Measurements from ENCODE around the gene ALG13.
"Not testable (repeated sequence)": the region's sequence is repeated elsewhere in the genome, so short reads cannot be mapped to it uniquely, and the experiment has no call there.

The ALG13 gene

DNA sequence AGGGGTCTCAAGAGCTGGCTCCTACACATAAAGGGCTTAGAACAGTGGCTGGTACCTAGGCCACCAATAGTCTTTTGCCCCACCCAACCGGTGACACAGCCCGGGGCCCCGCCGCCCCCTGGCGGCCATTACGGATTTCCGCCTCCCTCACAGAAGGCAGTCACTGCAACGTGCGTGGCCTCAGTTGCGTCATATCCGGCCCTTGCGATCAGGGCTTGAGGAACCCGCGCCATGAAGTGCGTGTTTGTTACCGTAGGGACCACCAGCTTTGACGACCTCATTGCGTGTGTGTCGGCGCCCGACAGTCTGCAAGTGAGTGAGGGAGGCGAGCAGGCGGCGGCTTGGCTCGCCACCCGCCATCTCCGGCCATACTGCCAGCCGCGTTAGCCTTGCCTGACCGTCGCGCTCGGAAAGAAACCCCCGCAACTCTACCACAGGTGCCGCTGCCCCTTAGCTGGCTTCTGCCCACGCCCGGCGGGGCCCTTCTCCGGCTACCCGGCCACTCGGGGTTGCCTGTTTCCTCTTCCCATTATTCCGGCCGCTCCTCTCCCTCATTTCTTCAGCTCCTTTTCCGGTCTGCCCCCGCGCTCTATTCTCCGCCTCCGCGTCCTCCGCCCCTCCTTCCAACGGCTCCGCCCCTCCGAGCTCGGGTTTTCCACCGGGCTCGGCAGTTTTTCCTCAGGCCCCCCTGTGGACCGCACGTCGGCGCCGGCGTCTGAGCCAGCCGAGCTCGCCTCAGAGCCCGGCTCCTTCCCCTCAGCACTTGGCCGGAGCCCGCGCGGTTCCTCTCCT is at the start of gene ALG13:
TSS of gene ALG13 (plus strand) at position 183 of the 792 bp plus-strand sequence. CDS start at position 232, 49 bp downstream.
- peak within 1 kb of the TSS; percentile 99 for H3K9ac ChIP-seq
- no peaks in the 10 kb centered on the region for H3K36me3 ChIP-seq (ENCODE audit: insufficient read depth)
- H3K79me2 ChIP-seq (ENCODE audit: insufficient read depth, low read depth), result peaks cover 9% of the 10 kb centered on the region; the same call in 1 of the 2 replicates
- H3K4me2 ChIP-seq, result peak within 1 kb of the TSS; percentile 55
- peak within 1 kb of the TSS; percentile 96 for H3K27ac ChIP-seq
- no peaks in the 10 kb centered on the region for H3K27me3 ChIP-seq (ENCODE audit: insufficient read depth, low read depth)
- TF ChIP-seq, protein P1, sequence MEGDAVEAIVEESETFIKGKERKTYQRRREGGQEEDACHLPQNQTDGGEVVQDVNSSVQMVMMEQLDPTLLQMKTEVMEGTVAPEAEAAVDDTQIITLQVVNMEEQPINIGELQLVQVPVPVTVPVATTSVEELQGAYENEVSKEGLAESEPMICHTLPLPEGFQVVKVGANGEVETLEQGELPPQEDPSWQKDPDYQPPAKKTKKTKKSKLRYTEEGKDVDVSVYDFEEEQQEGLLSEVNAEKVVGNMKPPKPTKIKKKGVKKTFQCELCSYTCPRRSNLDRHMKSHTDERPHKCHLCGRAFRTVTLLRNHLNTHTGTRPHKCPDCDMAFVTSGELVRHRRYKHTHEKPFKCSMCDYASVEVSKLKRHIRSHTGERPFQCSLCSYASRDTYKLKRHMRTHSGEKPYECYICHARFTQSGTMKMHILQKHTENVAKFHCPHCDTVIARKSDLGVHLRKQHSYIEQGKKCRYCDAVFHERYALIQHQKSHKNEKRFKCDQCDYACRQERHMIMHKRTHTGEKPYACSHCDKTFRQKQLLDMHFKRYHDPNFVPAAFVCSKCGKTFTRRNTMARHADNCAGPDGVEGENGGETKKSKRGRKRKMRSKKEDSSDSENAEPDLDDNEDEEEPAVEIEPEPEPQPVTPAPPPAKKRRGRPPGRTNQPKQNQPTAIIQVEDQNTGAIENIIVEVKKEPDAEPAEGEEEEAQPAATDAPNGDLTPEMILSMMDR (conservative IDR thresholded peaks at IDR 0.05; ENCODE audit: low read depth, low read length), result peak; percentile 78
- peak within 1 kb of the TSS; percentile 39 for H2AFZ ChIP-seq (ENCODE audit: low read depth)
- peaks cover 5% of the 10 kb centered on the region for H3K4me1 ChIP-seq (ENCODE audit: low read depth, poor library complexity, severe bottlenecking)
- H3K4me3 ChIP-seq (IDR thresholded peaks at IDR 0.05; ENCODE audit: insufficient read depth, low read depth, low read length), result no peak within 1 kb of the TSS
- H4K20me1 ChIP-seq (ENCODE audit: insufficient read depth), result no peaks in the 10 kb centered on the region

DNA sequence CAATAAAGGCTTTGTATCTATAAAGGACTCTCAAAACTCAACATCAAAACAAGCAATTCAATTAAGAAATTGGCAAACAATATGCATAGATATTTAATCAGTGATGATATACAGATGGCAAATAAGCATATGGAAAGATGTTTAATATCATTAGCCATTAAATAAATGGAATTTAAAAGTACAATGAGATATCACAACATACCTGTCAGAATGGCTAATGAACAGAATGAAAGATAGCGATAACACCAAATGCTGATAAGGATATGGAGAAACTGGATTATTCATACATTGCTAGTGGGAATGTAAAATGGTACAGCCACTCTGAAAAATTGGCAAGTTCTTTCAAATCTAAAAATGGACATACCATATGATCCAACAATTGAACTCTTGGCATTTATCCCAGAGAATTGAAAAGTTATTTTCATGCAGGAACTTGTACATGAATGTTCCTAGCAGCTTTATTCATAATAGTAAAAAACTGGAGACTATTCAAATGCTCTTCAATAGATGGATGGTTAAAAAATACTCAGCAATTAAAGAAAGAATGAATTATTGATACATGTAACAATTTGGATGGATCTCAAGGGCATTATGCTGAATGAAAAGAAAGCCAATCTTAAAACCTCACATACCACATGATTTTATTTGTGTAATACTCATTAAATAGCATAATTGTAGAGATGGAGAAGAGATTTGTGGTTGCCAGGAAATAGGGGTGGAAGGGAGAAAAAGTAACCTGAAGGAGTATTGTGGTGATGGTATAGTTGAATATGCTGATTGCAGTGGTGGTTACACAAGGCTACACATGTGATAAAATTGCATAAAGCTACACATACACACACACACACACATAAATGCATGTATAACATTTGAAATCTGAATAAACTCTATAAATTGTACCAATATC is 45.9 kb upstream of the ALG13 start:
- Histone ChIP-seq H3K27me3 (ENCODE audit: insufficient read depth, low read depth) (no peaks in the 10 kb centered on the region), H4K20me1 (ENCODE audit: insufficient read depth) (no peaks in the 10 kb centered on the region), H3K27ac (no peak overlapping the region), H3K4me1 (ENCODE audit: low read depth, poor library complexity, severe bottlenecking) (no peaks in the 10 kb centered on the region), H3K9ac (no peak overlapping the region), H3K79me2 (ENCODE audit: insufficient read depth, low read depth) (no peaks in the 10 kb centered on the region), H3K36me3 (ENCODE audit: insufficient read depth) (no peaks in the 10 kb centered on the region), H3K4me2 (no peak overlapping the region), H3K4me3 (IDR thresholded peaks at IDR 0.05; ENCODE audit: insufficient read depth, low read depth, low read length) (no peak overlapping the region), H2AFZ (ENCODE audit: low read depth) (no peak overlapping the region)
- TF ChIP-seq, protein P1 (conservative IDR thresholded peaks at IDR 0.05; ENCODE audit: low read depth, low read length), result no peak

DNA sequence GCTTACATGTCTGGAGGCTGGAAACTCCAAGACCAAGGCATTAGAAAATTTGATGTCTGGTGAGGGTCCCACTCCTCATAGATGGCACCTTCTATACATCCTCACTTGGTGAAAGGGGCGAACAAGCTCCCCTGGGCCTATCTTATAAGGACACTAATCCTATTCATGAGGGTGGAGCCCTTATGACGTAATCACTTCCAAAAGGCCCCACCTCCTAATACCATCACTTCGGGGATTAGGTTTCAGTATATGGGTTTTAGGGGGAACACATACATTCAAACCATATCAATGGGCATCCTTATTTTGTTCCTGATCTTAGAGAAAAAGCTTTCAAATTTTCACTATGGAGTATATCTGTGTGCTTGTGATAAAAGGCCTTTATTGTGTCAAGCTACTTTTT is 39.0 kb upstream of the ALG13 start:
- no peaks in the 10 kb centered on the region for H4K20me1 ChIP-seq (ENCODE audit: insufficient read depth)
- H3K36me3 ChIP-seq (ENCODE audit: insufficient read depth), result no peaks in the 10 kb centered on the region
- TF ChIP-seq, protein P1 (conservative IDR thresholded peaks at IDR 0.05; ENCODE audit: low read depth, low read length), result no peak
- no peaks in the 10 kb centered on the region for H3K27me3 ChIP-seq (ENCODE audit: insufficient read depth, low read depth)
- no peak overlapping the region for H3K27ac ChIP-seq
- no peak overlapping the region for H3K4me3 ChIP-seq (IDR thresholded peaks at IDR 0.05; ENCODE audit: insufficient read depth, low read depth, low read length)
- H3K4me2 ChIP-seq, result no peak overlapping the region
- no peak overlapping the region for H3K9ac ChIP-seq
- no peak overlapping the region for H2AFZ ChIP-seq (ENCODE audit: low read depth)
- no peaks in the 10 kb centered on the region for H3K79me2 ChIP-seq (ENCODE audit: insufficient read depth, low read depth)
- H3K4me1 ChIP-seq (ENCODE audit: low read depth, poor library complexity, severe bottlenecking), result no peaks in the 10 kb centered on the region

DNA sequence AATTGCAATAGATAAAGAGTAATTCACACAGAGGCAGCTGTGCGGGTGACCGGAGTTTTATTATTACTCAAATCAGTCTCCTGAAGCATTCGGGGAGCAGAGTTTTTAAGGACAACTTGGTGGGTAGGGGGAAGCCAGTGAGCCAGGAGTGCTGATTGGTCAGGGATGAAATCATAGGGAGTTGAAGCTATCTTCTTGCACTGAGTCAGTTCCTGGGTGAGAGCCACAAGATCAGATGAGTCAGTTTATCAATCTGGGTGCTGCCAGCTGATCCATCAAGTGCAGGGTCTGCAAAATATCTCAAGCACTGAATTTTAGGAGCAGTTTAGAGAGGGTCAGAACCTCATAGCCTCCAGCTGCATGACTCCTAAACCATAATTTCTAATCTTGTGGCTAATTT is 35.8 kb upstream of the ALG13 start:
- H3K4me1 ChIP-seq (ENCODE audit: low read depth, poor library complexity, severe bottlenecking); H3K27me3 ChIP-seq (ENCODE audit: insufficient read depth, low read depth); H3K27ac ChIP-seq; H2AFZ ChIP-seq (ENCODE audit: low read depth); H3K79me2 ChIP-seq (ENCODE audit: insufficient read depth, low read depth); H3K9ac ChIP-seq; H3K4me3 ChIP-seq (IDR thresholded peaks at IDR 0.05; ENCODE audit: insufficient read depth, low read depth, low read length); H3K36me3 ChIP-seq (ENCODE audit: insufficient read depth); H4K20me1 ChIP-seq (ENCODE audit: insufficient read depth); H3K4me2 ChIP-seq: not testable (repeated sequence)

Measured in KMS-11 (cell line).